ENCODE measurements around the gene HSPA2. TPM values are rescaled to one million over a fixed set of nuclear protein-coding genes. Genes with fewer than 3 reads are reported as not detected.

Gene HSPA2
- total and polyA plus RNA-seq, 7 donors: 28.7 to 172 (median 80.3) TPM

DNA sequence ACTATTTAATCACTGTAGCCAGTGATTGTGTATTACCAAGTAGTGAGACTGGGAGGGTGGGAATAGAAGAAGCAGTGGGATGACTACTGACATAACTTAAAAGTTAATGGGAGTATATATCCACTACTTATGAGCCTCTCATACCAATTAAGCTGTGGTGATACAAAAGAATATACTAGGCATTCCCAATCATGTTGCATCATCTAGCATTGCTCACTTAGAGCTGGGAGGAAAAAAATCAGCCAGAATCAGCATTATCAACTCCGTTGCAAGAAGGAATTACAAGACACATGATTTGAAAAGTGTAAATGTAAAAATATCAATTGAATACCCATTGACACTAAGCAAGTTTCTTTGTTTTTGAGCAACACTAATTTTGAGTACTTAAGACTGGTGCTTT, 8.5 kb downstream of the HSPA2 start:
- H3K4me1 ChIP-seq: peaks cover 0 to 23% (median 15%) of the 10 kb centered on the region in 4 donors
- intact Hi-C loops (cut with DNase I): no loop called here
- 91 to 92% methylated on average over 1 of the region's 1 CpG for WGBS, 2 donors
- no peaks in the 10 kb centered on the region for H3K27me3 ChIP-seq
- H3K4me3 ChIP-seq: no peak overlapping the region
- no peaks in the 10 kb centered on the region for H3K36me3 ChIP-seq
- no peak for DNase-seq
- TF ChIP-seq POLR2AphosphoS5 (IDR thresholded peaks at IDR 0.05) (no peak), POLR2A (IDR thresholded peaks at IDR 0.05) (no peak), EP300 (IDR thresholded peaks at IDR 0.05) (no peak)
- TF ChIP-seq, protein P1, sequence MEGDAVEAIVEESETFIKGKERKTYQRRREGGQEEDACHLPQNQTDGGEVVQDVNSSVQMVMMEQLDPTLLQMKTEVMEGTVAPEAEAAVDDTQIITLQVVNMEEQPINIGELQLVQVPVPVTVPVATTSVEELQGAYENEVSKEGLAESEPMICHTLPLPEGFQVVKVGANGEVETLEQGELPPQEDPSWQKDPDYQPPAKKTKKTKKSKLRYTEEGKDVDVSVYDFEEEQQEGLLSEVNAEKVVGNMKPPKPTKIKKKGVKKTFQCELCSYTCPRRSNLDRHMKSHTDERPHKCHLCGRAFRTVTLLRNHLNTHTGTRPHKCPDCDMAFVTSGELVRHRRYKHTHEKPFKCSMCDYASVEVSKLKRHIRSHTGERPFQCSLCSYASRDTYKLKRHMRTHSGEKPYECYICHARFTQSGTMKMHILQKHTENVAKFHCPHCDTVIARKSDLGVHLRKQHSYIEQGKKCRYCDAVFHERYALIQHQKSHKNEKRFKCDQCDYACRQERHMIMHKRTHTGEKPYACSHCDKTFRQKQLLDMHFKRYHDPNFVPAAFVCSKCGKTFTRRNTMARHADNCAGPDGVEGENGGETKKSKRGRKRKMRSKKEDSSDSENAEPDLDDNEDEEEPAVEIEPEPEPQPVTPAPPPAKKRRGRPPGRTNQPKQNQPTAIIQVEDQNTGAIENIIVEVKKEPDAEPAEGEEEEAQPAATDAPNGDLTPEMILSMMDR (IDR thresholded peaks at IDR 0.05): no peak
- peak overlapping the region; percentile 24 to 59 (median 50) for H3K27ac ChIP-seq
- H3K9me3 ChIP-seq: no peaks in the 10 kb centered on the region

DNA sequence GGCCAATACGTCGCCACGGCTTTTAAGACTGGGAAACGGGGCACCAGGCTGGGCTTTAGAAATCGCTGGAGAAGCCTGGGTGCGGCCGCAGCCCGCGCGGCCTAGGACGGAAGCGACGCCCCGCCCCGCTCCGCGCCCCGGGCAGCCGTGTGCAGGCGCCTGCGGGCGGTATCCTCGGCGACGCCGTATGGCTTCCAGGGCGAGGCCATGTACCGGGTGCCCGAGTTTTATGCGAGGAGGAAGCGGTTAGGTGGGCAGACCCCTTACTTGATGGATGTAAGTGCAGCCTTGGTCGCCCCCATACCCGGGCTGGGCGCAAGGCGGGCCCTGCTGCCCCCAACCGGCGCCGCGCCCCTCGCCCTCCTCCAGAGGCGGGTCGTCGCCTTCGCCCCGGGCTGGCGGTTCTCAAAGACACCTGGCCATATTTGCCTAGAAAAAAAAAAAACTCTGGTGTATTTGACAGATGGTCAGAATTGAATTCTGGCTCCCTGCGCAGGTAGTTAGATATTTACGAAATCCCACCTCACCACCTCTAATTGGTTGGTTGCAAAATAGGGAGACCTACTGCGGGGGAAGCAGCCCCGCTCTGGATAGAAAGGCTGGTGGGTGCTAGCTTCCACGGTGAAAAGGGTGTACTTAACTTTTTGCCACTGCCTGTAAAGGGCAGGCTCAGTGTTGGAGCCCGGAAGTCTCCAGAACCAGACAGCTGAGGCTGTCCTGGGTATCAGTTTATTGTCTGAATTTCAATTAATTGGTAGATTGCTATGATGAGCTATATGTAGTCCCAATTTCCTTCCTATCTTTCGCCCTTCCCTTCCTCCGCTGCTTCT, 9.5 kb downstream of the HSPA2 start, which contains the start of gene PPP1R36:
TSS of gene PPP1R36 (plus strand) at position 171 of the 830 bp plus-strand sequence. CDS start at position 208, 37 bp downstream.
- Histone ChIP-seq H3K4me1 (peaks cover 0 to 23% (median 11%) of the 10 kb centered on the region in 4 donors), H3K27me3 (no peaks in the 10 kb centered on the region), H3K4me3 (peak within 1 kb of the TSS; percentile 6 to 42 (median 33)), H3K27ac (peak within 1 kb of the TSS; percentile 45 to 59 (median 50)), H3K36me3 (no peaks in the 10 kb centered on the region), H3K9me3 (no peaks in the 10 kb centered on the region)
- 2 to 6% methylated on average over 54 of the region's 54 CpGs for WGBS, 2 donors
- peak; percentile 70 for DNase-seq
- TF ChIP-seq POLR2A (IDR thresholded peaks at IDR 0.05) (no peak), EP300 (IDR thresholded peaks at IDR 0.05) (no peak), POLR2AphosphoS5 (IDR thresholded peaks at IDR 0.05) (no peak)
- TF ChIP-seq, protein P1 (IDR thresholded peaks at IDR 0.05): no peak
- intact Hi-C loops (cut with DNase I): no loop called here

DNA sequence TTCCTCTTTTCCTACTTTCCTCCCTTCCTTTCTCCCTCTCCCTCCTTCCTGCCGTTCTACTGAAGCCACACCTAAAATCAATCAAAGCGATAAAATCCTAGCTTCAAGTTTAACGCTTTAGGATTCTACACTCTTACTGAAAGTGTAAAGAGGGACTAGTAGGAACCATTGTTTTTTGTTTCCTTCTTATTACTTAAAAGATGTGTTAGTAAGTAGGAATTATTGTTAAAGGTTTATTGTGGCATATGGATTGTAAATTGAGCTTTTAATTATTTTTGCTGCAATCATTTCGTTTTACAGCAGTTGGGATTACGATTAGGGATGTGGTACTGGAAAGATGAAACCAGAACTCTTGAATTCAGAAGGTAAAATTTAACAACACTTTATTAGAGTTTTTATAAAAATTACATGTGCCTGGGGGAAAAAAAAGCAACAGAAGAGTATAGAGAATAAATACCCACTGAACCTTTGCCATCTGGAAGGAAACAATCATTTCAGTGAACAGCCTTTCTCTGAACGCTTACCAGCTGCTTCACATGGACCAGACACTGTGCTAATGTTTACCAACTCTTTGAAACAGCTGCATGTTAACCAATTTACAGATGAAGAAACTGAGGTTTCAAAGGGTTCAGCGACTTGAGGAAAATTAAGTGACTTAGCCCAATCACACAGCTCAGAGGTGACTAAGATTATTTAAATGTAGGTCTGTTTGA, 10.2 kb downstream of the HSPA2 start:
- Histone ChIP-seq H3K27me3 (no peaks in the 10 kb centered on the region), H3K9me3 (no peaks in the 10 kb centered on the region), H3K36me3 (no peaks in the 10 kb centered on the region), H3K4me3 (no peak overlapping the region), H3K27ac (peak overlapping the region in 2 of 4 donors; percentile 8 to 59), H3K4me1 (peaks cover 0 to 18% (median 11%) of the 10 kb centered on the region in 4 donors)
- TF ChIP-seq, protein P1 (IDR thresholded peaks at IDR 0.05): no peak
- no peak for TF ChIP-seq EP300 (IDR thresholded peaks at IDR 0.05)
- TF ChIP-seq POLR2AphosphoS5 (IDR thresholded peaks at IDR 0.05): no peak
- no peak for TF ChIP-seq POLR2A (IDR thresholded peaks at IDR 0.05)
- intact Hi-C loops (cut with DNase I): no loop called here
- WGBS, 2 donors: 19 to 53% methylated on average over 7 of the region's 7 CpGs
- DNase-seq: no peak

DNA sequence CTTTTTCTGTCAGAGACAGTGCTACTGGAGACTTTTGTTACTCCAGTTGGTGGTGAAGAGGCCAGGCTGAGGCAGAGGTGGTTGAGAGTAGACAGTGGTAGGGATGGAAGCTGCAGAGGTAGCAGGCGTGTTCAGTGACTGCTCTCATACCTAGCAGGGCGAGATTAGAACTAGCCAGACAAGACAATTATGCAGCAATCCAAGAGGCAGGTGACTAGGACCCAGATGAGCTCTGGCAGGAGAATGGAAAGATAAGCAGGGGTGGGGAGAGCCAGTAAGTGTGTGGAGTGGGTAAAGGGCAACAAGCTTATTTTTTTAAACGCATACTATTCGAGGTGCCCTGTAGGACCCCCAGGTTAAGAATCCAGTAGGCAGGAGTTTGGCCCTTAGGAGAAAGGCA, 14.0 kb downstream of the HSPA2 start:
- Histone ChIP-seq H3K9me3 (no peaks in the 10 kb centered on the region), H3K4me3 (no peak overlapping the region)
- intact Hi-C loops (cut with DNase I): no loop called here

More for the DNA sequence above, 14.0 kb downstream of the HSPA2 start:
- DNase-seq: no peak
- TF ChIP-seq POLR2AphosphoS5 (IDR thresholded peaks at IDR 0.05) (no peak), POLR2A (IDR thresholded peaks at IDR 0.05) (no peak), EP300 (IDR thresholded peaks at IDR 0.05) (no peak)
- TF ChIP-seq, protein P1 (IDR thresholded peaks at IDR 0.05): no peak
- Histone ChIP-seq H3K27me3 (no peaks in the 10 kb centered on the region), H3K36me3 (no peaks in the 10 kb centered on the region), H3K27ac (no peak overlapping the region), H3K4me1 (peaks cover 0 to 11% (median 5%) of the 10 kb centered on the region in 4 donors)
- 21 to 67% methylated on average over 4 of the region's 4 CpGs for WGBS, 2 donors

All from sigmoid colon (tissue), 7 donors.